Measurements from ENCODE around the gene SNX17. TPM values are rescaled to one million over a fixed set of nuclear protein-coding genes. Genes with fewer than 3 reads are reported as not detected.

The SNX17 gene
- total and polyA plus RNA-seq, 2 donors (not counting 3 experiments of a cell fraction or from before 2014, with no cell fraction given): 103 to 130 TPM

DNA sequence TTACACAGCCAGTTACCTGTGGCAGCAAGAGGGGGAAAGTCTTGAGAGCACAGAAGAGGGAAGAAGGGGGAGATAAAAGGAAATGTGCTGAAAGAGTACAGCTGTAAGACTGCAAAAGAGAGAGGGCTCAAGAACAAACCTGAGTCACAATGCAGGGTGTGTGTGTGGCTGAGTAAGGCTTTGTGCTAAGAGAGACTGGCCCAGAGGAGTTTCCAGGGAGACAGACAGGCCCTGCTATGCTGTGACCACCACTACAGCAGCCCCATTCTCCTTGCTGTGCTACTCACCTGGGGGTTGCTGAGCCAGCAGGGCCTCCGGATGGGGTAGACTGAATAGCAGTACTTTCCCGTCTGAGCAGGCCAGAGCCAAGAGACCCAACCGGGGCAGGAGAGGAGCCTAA, 35.1 kb upstream of the SNX17 start:
- intact Hi-C loops (cut with micrococcal nuclease): no loop called here
- Histone ChIP-seq H3K4me2 (ENCODE audit: insufficient read depth, low read length) (no peak overlapping the region), H3K4me3 (replicated peaks in 1 of 3; ENCODE audit: insufficient read depth in 1 of 3, low read depth in 1 of 3, low read length in 3 of 3) (no peak overlapping the region), H3K27me3 (ENCODE audit: control insufficient read depth in 2 of 2, insufficient read depth in 2 of 2, low read length in 2 of 2) (no peaks in the 10 kb centered on the region), H3K9me3 (replicated peaks; ENCODE audit: control insufficient read depth, insufficient read depth, low read length) (no peaks in the 10 kb centered on the region), H3K36me3 (ENCODE audit: control insufficient read depth in 2 of 2, extremely low read depth in 1 of 2, insufficient read depth in 2 of 2, low read length in 2 of 2) (peaks cover 17 to 33% of the 10 kb centered on the region in 2 experiments), H3K9me1 (replicated peaks; ENCODE audit: control insufficient read depth, extremely low read depth, insufficient read depth, low read length) (no peaks in the 10 kb centered on the region), H2AFZ (ENCODE audit: low read depth, low read length) (no peak overlapping the region), H4K20me1 (replicated peaks; ENCODE audit: control insufficient read depth, extremely low read depth, insufficient read depth, low read length) (no peaks in the 10 kb centered on the region), H3K4me1 (ENCODE audit: control insufficient read depth, extremely low read depth, insufficient read depth, low read length) (no peaks in the 10 kb centered on the region), H3K27ac (ENCODE audit: insufficient read depth, low read depth, low read length) (no peak overlapping the region), H3K9ac (replicated peaks; ENCODE audit: extremely low read depth, insufficient read depth, low read length) (no peak overlapping the region), H3K79me2 (ENCODE audit: control insufficient read depth, insufficient read depth, low read length) (no peaks in the 10 kb centered on the region)
- dilution Hi-C loops (cut with MboI; ENCODE audit: extremely low pct_ligation_motif_present, low sequenced_read_pairs): no loop called here
- DNase-seq (ENCODE audit: low read depth, low spot score) (no peak), FAIRE-seq (no peak)
- ChIA-PET CTCF (no interaction called here), POLR2A (no interaction called here)
- BruUV-seq (replicated peaks): no TSS peak
- no peak for TF ChIP-seq EZH2 (IDR thresholded peaks at IDR 0.05; ENCODE audit: borderline replicate concordance, low read depth, low read length, severe bottlenecking)
- TF ChIP-seq, protein P1, sequence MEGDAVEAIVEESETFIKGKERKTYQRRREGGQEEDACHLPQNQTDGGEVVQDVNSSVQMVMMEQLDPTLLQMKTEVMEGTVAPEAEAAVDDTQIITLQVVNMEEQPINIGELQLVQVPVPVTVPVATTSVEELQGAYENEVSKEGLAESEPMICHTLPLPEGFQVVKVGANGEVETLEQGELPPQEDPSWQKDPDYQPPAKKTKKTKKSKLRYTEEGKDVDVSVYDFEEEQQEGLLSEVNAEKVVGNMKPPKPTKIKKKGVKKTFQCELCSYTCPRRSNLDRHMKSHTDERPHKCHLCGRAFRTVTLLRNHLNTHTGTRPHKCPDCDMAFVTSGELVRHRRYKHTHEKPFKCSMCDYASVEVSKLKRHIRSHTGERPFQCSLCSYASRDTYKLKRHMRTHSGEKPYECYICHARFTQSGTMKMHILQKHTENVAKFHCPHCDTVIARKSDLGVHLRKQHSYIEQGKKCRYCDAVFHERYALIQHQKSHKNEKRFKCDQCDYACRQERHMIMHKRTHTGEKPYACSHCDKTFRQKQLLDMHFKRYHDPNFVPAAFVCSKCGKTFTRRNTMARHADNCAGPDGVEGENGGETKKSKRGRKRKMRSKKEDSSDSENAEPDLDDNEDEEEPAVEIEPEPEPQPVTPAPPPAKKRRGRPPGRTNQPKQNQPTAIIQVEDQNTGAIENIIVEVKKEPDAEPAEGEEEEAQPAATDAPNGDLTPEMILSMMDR (IDR thresholded peaks at IDR 0.05; ENCODE audit: extremely low read depth in 1 of 2, insufficient read depth in 1 of 2, low read depth in 1 of 2, low read length in 2 of 2): no peak
- no peak for TF ChIP-seq MAX (IDR thresholded peaks at IDR 0.05; ENCODE audit: insufficient read depth, insufficient read length)
- TF ChIP-seq POLR2A (IDR thresholded peaks at IDR 0.05; ENCODE audit: low read depth, low read length): no peak
- TF ChIP-seq JUN (IDR thresholded peaks at IDR 0.05; ENCODE audit: borderline replicate concordance, insufficient read depth, insufficient read length, low read depth): no peak
- no peak for TF ChIP-seq GATA2 (IDR thresholded peaks at IDR 0.05; ENCODE audit: insufficient read depth, insufficient read length, low read depth, low read length)
- TF ChIP-seq MYC (IDR thresholded peaks at IDR 0.05; ENCODE audit: low read depth, low read length): no peak
- no peak for TF ChIP-seq POLR2AphosphoS5 (IDR thresholded peaks at IDR 0.05; ENCODE audit: insufficient read depth, low read depth, low read length)
- no peak for TF ChIP-seq FOS (IDR thresholded peaks at IDR 0.05; ENCODE audit: borderline replicate concordance, insufficient read depth, low read length)
